ENCODE results near the gene TTC1.
"Not testable (repeated sequence)": the region's sequence is repeated elsewhere in the genome, so short reads cannot be mapped to it uniquely, and the experiment has no call there.

The TTC1 gene

GRCh38 chr5:160036243-160036642 lies 27.3 kb downstream of the TTC1 start:
- intact Hi-C loops (cut with DNase I): no loop called here
- DNase-seq: no peak

DNA sequence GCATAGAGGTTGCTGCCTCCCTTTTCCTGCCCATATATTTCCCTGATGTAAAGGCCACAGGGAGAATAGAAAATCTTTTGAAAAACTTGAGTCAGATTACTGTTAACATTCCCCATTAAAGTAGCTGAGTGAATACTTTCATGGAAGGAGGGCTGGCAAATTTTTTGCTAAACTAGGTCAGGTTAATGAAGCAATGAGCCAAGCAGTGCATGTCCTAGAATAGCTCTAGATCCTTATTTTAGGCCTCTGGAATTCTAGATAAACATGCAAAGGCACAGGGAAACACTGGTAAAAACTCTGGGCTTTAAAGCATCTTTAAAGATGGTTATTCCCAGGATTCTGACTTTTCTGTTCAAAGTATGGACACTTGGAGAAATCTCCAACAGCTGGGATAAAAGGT lies 27.9 kb downstream of the TTC1 start:
- intact Hi-C loops (cut with DNase I): no loop called here
- DNase-seq: no peak

DNA sequence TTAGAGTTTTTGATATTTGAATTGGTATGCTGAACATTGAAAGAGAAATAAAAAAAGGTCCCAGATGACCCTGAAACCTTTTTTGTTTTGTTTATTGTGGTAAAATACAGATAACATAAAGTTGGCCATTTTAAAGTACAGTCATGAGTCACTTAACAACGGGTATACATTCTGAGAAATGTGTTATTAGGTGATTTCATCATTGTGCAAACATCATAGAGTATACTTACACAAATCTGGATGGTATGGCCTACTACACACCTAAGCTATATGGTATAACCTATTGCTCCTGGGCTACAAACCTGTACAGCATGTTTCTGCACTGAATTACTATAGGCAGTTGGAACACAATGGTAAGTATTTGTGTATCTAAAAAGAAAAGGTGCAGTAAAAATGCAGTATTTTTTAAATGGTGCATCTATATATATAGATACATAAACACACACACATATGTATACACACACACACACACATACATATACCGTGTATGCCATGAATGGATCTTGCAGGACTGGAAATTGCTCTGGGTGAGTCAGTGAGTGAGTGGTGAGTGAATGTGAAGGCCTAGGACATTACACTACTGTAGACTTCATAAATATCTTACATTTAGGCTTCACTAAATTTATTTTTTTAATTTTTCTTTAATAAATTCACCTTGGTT lies 31.0 kb downstream of the TTC1 start:
- intact Hi-C loops (cut with DNase I): no loop called here
- DNase-seq: no peak

GRCh38 chr5:160040471-160040835 lies 31.5 kb downstream of the TTC1 start:
- intact Hi-C loops (cut with DNase I): no loop called here
- no peak for DNase-seq

- intact Hi-C loops (cut with DNase I): no loop called here
- no peak for DNase-seq
Measured at GRCh38 chr5:160042671-160043070, 33.7 kb downstream of the TTC1 start.

- DNase-seq: no peak
- intact Hi-C loops (cut with DNase I): no loop called here
Measured at GRCh38 chr5:160044391-160044804, 35.5 kb downstream of the TTC1 start.

GRCh38 chr5:160044967-160045366 lies 36.0 kb downstream of the TTC1 start:
- intact Hi-C loops (cut with DNase I): no loop called here
- DNase-seq: no peak

DNA sequence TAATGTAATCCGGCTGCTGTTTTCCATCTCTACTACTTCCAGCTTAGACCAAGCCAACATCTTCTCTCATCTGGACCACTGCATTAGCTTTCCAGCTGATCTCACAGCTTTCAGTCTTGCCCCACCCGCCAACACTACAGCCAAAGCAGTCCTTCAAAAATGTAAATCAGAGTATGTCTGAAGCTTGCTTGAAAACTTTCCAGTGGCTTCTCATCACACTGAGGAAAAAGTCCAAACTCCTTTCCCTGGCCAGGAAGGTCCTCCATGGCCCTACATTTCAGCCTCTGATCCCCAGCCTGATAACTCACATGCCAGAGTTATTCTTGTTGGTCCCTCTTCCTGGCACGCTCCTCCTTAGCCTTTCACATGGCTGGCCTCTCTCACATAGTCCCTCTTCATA lies 38.5 kb downstream of the TTC1 start:
- DNase-seq: no peak
- intact Hi-C loops (cut with DNase I): no loop called here

- intact Hi-C loops (cut with DNase I): no loop called here
- DNase-seq: no peak
Measured at GRCh38 chr5:160048131-160048530, 39.2 kb downstream of the TTC1 start.

- DNase-seq: no peak
- intact Hi-C loops (cut with DNase I): no loop called here
Measured at GRCh38 chr5:160049099-160049498, 40.2 kb downstream of the TTC1 start.

DNA sequence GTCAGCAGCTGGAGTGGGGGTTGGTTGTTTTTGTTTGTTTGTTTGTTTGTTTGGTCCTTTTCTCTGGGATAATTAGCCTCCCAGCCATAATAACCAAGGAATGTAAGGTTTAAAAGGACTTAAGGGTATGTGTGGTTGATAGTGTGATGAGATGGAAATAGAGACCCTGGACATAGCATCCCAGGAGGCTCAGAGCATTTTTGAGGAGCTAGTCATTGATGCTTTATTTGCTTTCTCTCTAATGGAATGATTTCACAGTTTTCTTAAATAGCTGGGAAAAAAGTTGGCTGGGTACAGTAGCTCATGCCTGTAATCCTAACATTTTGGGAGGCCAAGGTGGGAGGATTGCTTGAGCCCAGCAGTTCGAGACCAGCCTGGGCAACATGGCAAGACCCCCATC lies 45.1 kb downstream of the TTC1 start:
- intact Hi-C loops (cut with DNase I): no loop called here
- DNase-seq: no peak

DNA sequence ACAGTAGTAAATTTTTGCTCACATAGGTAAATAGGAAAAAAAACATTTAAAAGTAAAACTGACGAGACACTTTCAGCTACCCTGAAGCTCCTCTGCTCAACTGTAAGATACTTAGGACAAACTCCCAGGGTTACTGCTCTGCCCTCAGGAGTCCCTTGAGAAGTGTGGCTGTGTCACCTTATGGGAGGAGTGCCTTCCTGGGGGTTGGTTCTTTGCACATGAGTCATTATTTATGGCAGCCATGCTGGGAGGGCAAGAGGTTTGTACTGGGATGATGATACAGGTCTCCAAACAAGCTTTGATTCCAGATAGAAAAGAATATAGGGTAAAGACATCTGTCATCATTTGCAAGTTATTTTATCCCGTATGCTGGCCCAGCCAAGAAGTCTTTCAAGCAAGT lies 45.9 kb downstream of the TTC1 start:
- DNase-seq: no peak
- intact Hi-C loops (cut with DNase I): no loop called here

DNA sequence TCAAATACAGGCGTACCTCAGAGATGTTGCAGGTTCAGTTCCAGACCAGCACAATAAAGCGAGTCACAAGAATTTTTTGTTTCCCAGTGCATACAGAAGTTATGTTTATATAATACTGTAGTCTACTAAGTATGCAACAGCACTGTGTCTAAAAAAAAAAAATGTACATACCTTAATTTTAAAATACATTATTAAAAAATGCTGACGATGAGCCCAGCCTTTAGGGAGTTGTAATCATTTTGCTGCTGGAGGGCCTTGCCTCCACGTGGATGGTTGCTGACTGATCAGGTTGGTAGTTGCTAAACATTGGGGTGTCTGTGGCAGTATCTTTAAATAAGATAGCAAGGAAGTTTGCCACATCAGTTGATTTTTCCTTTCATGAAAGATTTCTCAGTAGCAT lies 48.3 kb downstream of the TTC1 start:
- intact Hi-C loops (cut with DNase I): no loop called here
- DNase-seq: no peak

DNA sequence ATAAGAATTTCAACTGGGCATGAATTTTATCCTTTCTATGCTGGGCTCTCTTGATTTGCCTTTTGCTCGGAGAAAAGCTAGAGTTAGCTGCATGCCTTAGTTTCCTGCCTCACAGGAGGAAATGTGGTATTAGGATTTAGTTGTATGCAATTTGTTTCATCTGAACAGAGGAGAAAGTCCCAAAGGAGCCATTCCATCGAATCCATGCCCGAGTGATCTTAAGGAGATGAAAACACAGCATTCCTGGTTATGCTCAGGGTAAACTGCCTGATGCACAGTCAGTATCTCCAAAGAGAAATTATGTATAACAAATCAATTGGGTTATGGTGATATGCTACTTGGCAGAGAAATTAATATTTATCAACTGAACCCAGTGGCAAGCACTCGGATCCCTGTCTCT lies 51.1 kb downstream of the TTC1 start:
- DNase-seq: no peak
- intact Hi-C loops (cut with DNase I): no loop called here

- intact Hi-C loops (cut with DNase I): no loop called here
- no peak for DNase-seq
Measured at GRCh38 chr5:160061770-160062169, 52.8 kb downstream of the TTC1 start.

- DNase-seq: no peak
- intact Hi-C loops (cut with DNase I): no loop called here
Measured at GRCh38 chr5:160064417-160064810, 55.5 kb downstream of the TTC1 start.

DNA sequence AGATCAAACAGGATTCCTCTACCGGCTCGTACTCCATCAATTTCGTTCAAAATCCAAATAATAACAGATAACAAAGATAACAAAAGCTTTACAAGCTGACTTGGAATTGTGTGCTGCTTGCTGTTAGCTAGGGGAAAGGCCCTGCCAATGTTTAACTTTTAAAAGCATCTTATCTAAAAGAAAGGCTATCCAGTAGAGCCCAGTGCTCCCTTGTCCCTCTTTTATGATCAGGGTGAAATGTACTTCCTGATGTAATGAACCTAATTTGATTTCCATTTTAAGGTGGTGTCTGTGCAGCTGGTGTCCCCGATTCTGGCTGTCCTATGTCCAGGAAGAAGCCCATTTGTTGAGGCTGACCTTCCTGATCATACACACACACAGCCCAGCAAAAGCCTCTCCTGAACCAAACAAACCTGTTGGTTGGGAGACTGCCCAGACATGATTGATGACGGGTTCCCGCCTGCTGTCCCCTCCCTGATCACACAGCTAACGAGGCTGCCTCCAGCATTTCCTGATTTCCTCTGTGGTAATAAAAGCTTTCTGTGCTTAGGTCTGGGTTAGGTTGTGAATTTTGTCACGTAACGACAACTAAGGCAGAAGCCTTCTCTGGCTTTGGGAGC lies 56.2 kb downstream of the TTC1 start:
- no peak for DNase-seq

GRCh38 chr5:160069120-160069519 lies 60.2 kb downstream of the TTC1 start:
- DNase-seq; intact Hi-C loops (cut with DNase I): not testable (repeated sequence)

More for the DNA sequence above, 56.2 kb downstream of the TTC1 start:
- intact Hi-C loops (cut with DNase I): no loop called here

DNA sequence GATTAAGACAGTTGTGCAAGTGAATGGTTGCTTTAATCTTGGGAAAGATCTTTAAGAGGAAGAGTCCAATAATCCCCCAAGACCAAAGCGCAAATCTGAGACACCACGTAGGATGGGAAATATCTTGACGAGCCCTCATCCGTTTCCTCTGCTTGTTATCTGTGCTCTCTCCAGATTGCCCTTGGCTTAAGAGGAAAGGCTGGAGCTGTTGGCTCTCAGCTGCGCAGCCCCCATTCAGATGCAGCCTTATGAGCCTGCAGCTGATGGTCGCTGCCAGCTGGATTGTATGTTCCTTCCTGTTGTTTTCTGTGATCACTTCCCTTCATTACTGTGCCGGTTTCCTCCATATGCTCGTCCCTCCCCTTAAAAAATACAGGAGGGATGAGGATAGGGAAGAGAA lies 62.6 kb downstream of the TTC1 start:
- DNase-seq: peak in 5 of 10 donors; percentile 19 to 85 (median 23)
- intact Hi-C loops (cut with DNase I): no loop called here

DNA sequence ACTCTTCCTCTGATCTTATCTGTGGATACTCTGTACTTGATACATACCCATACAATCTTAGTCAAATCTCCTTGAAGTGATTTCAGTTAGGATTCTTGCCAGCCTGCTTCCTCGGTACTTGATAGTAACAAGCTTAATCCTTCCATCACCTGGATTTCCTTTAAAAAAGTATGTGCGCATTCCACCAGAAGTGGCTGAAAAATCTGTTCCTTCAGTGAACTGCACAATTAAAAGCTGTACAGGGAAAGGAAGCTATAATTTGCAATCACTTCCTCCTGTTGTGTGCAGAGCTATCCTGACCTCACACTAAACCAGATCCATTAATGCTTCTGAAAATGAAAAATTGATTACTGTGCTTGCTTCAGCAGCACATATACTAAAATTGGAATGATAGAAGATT lies 63.0 kb downstream of the TTC1 start:
- DNase-seq: no peak
- intact Hi-C loops (cut with DNase I): no loop called here

DNA sequence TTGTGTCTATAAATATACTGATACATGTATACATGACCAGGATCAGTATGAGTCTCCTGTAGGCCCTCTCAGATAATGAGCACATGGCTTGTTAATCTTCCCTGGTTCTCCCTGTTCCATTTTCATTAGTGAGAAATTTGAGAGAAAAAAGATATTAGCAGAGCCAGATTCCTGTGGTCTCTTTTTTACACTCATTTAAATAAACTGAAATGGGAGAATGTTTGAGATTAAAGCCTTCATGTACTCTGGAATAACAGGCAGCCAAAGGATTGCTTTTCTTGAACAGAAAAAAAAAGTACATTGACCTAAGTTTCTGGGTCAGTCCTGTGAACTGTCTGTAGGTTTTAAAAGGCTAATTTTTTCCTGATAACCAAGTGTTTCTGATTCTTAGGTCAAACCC lies 66.1 kb downstream of the TTC1 start:
- intact Hi-C loops (cut with DNase I): no loop called here

DNA sequence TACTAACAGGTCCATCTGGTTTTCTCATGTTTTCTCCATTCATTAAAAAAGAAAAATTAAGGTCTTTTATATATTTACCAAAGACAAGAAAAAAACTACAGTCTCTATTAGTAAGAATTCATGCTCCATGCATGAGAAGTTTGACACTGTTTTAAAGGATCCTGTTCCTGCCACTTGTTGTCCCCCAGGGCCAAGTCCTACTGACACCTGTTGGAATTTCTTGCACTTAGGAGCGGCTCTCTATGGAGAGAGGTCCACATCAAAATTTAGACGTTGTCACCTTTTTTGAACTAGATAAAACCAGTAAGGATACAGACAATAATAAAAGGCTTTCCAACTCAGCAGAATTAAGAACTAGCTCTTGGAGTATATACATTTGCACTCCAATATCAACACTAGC lies 68.1 kb downstream of the TTC1 start:
- DNase-seq: no peak
- intact Hi-C loops (cut with DNase I): no loop called here

More for the DNA sequence above, 66.1 kb downstream of the TTC1 start:
- DNase-seq: no peak

DNA sequence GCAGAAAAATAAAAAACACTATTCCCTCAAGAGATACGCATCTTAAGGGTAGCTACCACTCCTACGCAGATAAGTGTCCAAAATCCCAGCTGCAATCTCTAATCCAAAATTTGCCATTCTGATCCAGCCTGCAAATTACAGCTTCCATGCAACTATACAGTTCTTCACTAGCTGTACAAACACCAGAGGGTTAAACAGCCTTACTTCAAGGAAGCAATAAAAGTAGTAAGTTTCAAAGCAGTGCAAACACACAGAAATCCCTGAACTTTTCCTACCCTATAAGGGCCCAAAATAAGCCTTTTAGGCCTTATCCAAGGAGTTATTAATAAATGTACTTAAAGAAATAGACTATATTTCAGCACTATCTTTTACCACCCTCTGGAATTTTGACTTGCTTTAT lies 70.8 kb downstream of the TTC1 start:
- DNase-seq: no peak

More for the DNA sequence above, 70.8 kb downstream of the TTC1 start:
- intact Hi-C loops (cut with DNase I): no loop called here

Measured in posterior cingulate gyrus (tissue), 11 donors.